ENCODE results near the gene TEX22. TPM values are rescaled to one million over a fixed set of nuclear protein-coding genes. Genes with fewer than 3 reads are reported as not detected.

TEX22 gene
- total RNA-seq, 4 donors from 2014 or later: under 0.01 to 0.19 (median 0.17) TPM; not detected in 1

DNA sequence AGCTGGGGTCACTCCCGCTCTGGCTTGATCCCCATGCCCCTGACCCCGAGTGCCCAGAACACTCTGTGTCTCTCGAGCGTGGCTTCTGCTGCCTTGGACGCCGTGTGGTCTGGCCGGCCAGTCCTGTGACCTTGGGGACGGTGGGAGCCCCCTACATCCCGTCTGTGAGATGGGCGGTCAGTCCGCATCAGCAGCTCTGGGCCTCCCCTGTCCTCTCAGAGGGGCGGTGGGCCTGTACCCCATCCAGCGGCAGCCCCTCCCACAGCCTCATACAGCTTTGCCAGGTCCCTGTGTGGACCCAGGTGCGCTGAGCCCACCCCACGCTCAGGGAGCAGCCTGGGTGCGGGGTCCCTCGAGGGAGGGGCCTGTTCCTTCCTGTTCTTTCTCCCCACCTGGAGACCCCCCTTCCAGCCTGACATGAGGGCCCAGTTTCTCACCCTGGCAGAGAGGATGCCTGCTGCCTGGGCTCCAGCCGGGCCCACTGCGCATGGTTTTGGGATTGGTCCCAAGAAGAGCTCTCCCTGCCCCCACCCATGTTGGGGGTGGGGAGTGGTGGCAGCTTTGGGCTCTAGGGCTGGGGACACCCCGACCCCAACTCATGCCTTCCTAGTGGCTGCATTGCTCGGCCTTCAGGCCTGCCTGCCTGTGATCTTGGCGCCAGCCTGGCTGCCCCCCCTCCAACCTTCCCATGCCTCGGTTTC is 22.8 kb downstream of the TEX22 start:
- intact Hi-C loops (cut with DNase I): no loop called here
- TF ChIP-seq POLR2A (IDR thresholded peaks at IDR 0.05; ENCODE audit: low read depth) (no peak), EP300 (IDR thresholded peaks at IDR 0.05) (no peak), POLR2AphosphoS5 (IDR thresholded peaks at IDR 0.05) (no peak)
- TF ChIP-seq, protein P1, sequence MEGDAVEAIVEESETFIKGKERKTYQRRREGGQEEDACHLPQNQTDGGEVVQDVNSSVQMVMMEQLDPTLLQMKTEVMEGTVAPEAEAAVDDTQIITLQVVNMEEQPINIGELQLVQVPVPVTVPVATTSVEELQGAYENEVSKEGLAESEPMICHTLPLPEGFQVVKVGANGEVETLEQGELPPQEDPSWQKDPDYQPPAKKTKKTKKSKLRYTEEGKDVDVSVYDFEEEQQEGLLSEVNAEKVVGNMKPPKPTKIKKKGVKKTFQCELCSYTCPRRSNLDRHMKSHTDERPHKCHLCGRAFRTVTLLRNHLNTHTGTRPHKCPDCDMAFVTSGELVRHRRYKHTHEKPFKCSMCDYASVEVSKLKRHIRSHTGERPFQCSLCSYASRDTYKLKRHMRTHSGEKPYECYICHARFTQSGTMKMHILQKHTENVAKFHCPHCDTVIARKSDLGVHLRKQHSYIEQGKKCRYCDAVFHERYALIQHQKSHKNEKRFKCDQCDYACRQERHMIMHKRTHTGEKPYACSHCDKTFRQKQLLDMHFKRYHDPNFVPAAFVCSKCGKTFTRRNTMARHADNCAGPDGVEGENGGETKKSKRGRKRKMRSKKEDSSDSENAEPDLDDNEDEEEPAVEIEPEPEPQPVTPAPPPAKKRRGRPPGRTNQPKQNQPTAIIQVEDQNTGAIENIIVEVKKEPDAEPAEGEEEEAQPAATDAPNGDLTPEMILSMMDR (IDR thresholded peaks at IDR 0.05): no peak
- no peak for DNase-seq (ENCODE audit: extremely low spot score)
- no peaks in the 10 kb centered on the region for H3K27me3 ChIP-seq
- peaks cover 34 to 46% (median 41%) of the 10 kb centered on the region in 4 donors for H3K4me1 ChIP-seq
- H3K27ac ChIP-seq (replicated peaks in 1 of 4): peak overlapping the region; percentile 68 to 85 (median 78)
- peak overlapping the region; percentile 70 to 88 (median 74) for H3K4me3 ChIP-seq
- peaks cover 0 to 19% (median 10%) of the 10 kb centered on the region in 4 donors for H3K36me3 ChIP-seq
- WGBS: 73% methylated on average over 8 of the region's 23 CpGs
- H3K9me3 ChIP-seq: no peaks in the 10 kb centered on the region

DNA sequence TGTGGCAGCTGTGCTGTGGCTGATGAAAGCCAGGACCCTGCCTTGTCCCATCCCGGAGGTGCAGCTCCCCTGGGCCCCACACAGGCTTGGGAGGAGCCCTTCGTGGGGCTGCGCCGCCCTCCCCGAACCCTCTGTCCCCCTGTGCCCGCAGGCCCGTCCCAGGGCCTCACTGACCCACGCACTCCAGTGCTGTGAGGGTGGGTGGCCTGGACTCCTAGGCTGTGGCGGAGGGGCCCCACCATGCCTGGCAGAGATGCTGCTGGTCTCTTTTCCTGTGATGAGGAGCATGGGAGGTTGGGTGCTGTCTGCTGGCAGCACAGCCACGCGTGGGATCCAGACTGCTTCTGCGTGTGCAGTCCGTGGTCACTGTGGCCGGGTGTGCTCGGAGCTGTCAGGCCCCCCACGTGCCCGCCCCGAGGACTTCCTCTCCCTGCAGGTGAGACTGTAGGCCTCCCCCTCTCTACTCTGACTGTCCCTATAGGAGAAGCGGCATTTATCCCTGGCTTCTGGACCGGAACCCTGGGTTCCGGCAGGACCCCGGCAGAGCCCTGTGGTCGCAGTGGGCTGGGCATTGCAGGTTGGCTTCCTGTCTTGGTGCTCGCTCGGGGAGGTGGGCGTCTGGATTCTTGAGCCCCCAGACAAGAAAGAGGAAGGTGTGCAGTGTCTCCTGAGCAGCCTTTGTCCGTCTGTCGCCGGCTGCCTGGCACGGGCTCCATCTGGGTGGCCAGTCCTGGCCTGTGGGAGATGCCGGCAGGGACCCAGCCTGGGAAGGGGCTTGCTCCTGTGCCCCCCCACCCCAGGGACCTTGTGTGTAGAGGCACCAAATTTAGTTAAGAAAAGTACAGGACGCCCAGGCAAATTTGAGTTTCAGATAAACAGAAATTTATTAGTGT is 23.6 kb downstream of the TEX22 start:
- Histone ChIP-seq H3K27ac (replicated peaks in 1 of 4) (peak overlapping the region; percentile 68 to 85 (median 78)), H3K36me3 (peaks cover 0 to 27% (median 17%) of the 10 kb centered on the region in 4 donors), H3K4me3 (peak overlapping the region; percentile 70 to 88 (median 74)), H3K9me3 (peaks cover 0 to under 1% (median 0%) of the 10 kb centered on the region in 4 donors), H3K27me3 (no peaks in the 10 kb centered on the region), H3K4me1 (peaks cover 34 to 46% (median 41%) of the 10 kb centered on the region in 4 donors)
- 96% methylated on average over 2 of the region's 32 CpGs for WGBS
- intact Hi-C loops (cut with DNase I): no loop called here
- no peak for TF ChIP-seq POLR2AphosphoS5 (IDR thresholded peaks at IDR 0.05)
- no peak for TF ChIP-seq EP300 (IDR thresholded peaks at IDR 0.05)
- no peak for TF ChIP-seq POLR2A (IDR thresholded peaks at IDR 0.05; ENCODE audit: low read depth)
- TF ChIP-seq, protein P1 (IDR thresholded peaks at IDR 0.05): no peak
- no peak for DNase-seq (ENCODE audit: extremely low spot score)

DNA sequence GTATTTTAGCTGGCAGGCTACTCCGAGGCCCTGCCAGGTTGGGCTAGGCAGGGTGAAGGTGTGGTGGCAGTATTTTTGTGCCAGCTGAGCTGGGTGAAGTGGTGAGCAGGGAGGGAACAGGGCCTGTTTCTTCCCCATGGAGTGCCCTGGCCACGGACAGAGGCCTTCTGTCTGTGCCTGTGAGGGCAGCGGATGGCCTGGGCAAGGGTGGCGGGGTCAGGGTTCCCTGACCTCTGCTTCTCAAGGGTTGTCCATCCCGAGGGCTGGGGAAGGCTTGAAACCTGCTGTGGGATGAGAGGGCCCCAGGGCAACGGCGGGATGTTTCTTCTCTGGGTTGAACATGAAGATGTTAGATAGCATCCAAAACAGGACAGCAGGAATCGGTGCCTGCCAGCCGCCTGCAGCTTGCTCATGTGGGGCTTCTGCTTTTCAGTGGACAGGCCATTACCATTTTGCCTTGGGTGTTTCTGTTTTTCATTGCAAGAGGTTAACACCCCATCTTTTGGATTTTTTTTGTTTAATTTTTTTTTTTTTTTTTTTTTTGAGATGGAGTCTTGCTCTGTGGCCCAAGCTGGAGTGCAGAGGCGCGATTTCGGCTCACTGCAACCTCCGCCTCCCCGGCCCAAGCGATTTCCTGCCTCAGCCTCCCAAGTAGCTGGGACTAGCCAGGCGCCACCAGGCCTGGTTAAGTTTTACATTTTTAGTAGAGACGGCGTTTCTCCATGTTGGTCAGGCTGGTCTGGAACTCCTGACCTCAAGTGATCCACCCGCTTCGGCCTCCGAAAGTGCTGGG is 24.6 kb downstream of the TEX22 start:
- no peak for DNase-seq (ENCODE audit: extremely low spot score)
- TF ChIP-seq, protein P1 (IDR thresholded peaks at IDR 0.05): no peak
- no peak for TF ChIP-seq POLR2AphosphoS5 (IDR thresholded peaks at IDR 0.05)
- no peak for TF ChIP-seq POLR2A (IDR thresholded peaks at IDR 0.05; ENCODE audit: low read depth)
- TF ChIP-seq EP300 (IDR thresholded peaks at IDR 0.05): no peak
- WGBS: 80% methylated on average over 19 of the region's 21 CpGs
- Histone ChIP-seq H3K27ac (replicated peaks in 1 of 4) (peak overlapping the region in 3 of 4 donors; percentile 41 to 85 (median 80)), H3K4me1 (peaks cover 34 to 46% (median 41%) of the 10 kb centered on the region in 4 donors), H3K36me3 (peaks cover 0 to 29% (median 19%) of the 10 kb centered on the region in 4 donors), H3K4me3 (no peak overlapping the region), H3K27me3 (no peaks in the 10 kb centered on the region), H3K9me3 (peaks cover 0 to 4% (median 0%) of the 10 kb centered on the region in 4 donors)
- intact Hi-C loops (cut with DNase I): no loop called here

DNA sequence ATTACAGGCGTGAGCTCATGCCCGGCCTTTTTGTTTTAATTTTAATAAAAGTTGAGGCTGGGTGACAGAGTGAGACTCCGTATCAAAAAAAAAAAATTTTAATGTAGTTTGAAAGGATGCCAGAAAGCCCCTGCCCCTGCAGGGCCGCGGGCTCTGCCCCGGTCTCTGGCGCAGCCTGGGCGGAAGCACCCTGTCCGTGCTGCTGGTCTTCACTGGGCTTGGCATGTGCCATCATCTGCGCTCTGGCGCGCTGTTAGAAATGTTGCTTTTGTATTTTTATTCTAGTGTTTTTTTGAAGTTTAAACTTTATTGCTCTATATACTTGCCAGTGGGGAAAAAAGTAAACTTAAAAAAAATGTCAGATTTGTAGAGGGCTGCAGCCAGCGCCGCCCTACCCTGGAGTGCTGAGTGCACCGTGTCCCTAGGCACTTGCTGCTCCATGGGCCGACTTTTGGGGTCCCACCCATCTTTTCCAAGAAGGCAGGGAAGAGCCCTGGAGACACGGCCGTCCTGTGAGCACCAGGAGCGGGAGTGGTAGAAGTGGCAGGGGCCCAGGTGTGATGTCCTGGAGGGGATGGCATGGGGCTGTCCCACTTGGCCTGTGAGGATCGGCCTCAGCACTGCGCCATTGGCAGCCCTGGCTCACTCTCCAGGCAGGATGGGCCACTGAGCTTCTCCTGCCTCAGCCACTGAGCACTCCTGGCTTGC is 25.3 kb downstream of the TEX22 start:
- TF ChIP-seq, protein P1 (IDR thresholded peaks at IDR 0.05): no peak
- TF ChIP-seq POLR2AphosphoS5 (IDR thresholded peaks at IDR 0.05) (no peak), POLR2A (IDR thresholded peaks at IDR 0.05; ENCODE audit: low read depth) (no peak), EP300 (IDR thresholded peaks at IDR 0.05) (no peak)
- Histone ChIP-seq H3K27me3 (no peaks in the 10 kb centered on the region), H3K4me3 (no peak overlapping the region), H3K4me1 (peaks cover 34 to 42% (median 37%) of the 10 kb centered on the region in 4 donors), H3K36me3 (peaks cover 0 to 29% (median 19%) of the 10 kb centered on the region in 4 donors), H3K9me3 (peaks cover 0 to 4% (median 0%) of the 10 kb centered on the region in 4 donors), H3K27ac (replicated peaks in 1 of 4) (no peak overlapping the region)
- 96% methylated on average over 21 of the region's 21 CpGs for WGBS
- no peak for DNase-seq (ENCODE audit: extremely low spot score)
- intact Hi-C loops (cut with DNase I): no loop called here

All from esophagus muscularis mucosa (tissue), 4 donors.